Raji (cell line): ENCODE results near the gene AHRR.

Experiments
- POLR2A ChIP-seq: IDR thresholded peaks from 2 replicates; pipeline ENCODE4 v1.6.1; 2011; ENCODE audit warnings: low read depth, low read length, control low read depth; ENCODE audit not compliant: insufficient read depth

AHRR gene

DNA sequence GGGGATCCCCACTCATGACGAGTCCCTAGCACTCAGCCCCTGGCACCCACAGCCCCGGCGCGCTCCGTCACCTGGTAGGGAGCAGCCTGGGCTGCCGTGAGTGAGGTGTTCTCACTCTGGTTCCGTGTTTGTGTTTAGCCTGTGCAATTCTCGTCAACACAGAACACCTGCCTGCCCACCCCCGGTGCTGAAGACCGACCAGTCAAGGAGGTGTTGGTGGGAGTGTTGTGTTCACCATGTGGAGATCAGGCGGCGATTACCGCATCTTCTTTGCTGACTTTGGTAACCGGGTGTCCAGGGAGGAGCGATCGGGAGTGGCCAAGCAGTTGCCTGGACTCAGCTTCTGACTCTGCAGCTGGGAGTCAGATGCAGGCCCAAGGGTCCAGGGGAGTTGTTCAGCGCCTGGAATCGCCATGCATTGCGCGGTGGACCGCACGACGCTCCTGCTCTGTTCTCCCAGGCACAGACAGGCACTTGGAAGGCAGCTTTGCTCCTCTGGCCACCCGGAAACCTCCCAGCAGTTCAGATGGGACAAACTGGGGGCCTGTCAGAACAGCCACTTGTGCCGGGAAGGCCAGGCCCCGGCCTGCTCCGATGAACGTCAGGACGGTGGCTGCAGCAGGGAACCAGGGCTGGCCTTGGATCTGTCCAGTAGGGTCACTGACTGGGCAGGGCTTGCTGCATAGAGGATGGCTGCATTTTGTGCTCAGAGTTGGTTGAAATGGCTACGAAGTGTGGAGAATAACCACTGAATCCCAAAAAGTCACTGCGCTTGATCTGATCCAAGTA is 149.6 kb downstream of the AHRR start:
- TF ChIP-seq POLR2A, result no peak

- TF ChIP-seq POLR2A, result no peak
Measured at GRCh38 chr5:471750-472058, 150.2 kb downstream of the AHRR start.

DNA sequence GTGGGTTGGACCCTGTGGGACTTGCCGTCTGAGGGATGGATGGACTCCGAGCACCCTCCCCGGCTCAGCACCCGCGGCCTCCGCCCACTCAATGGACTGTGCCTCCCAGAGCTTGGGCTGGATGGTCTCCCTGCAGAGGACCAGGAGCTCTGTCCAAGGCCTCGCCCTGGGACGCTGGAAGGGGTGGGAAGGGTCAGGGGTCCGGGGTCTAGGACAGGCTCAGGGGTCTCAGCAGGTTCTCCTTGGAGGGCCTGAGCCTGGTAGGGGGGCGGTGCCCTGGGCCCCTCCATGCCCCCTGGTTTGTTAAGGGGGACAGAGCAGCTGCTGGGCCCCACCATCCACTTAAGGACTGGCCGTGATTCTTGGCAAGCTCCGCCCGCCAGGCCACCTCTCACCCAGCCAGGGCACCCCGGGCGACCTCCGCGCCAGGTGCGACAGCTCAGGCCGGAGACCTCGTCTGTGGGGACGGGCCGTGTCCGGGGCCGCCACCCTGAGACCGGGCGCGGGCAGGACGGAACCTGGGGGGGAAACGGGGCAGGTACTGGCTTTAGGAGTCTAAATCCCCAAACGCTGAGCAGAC is 150.7 kb downstream of the AHRR start:
- no peak for TF ChIP-seq POLR2A

GRCh38 chr5:472656-473550 is 151.4 kb downstream of the AHRR start:
- peak; percentile 87 for TF ChIP-seq POLR2A

DNA sequence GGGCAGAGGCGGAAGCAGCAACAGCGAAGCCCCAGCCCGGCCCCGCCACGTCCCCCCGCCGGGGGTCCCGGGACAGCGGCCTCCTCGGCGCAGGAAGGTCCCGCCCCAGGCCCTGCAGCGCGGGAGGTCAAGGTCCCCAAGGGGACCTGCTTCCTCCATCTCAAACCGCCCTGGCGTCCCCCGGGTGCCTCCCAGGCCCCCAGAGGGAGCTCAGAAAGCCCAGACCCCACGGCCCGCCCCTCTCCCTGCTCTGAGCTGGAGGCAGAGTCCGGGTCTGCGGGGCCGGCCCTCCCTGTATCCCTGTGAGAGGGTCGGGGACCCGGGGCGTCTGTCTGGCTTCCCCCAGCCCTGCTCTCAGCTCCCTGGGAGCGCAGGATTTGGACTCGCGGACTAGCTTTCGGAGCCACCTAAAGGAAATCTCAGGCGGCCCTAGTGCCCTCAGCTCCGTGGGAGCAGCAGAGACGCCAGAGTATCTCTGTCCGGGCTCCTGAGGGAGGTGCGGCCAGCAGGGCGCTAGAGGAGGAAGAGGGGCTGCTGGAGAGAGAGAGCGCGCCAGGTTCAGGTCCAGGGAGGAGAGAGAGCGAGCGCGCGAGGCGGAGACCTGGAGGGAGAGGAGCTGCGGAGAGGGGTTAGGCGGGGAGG is 152.2 kb downstream of the AHRR start:
- TF ChIP-seq POLR2A, result no peak

DNA sequence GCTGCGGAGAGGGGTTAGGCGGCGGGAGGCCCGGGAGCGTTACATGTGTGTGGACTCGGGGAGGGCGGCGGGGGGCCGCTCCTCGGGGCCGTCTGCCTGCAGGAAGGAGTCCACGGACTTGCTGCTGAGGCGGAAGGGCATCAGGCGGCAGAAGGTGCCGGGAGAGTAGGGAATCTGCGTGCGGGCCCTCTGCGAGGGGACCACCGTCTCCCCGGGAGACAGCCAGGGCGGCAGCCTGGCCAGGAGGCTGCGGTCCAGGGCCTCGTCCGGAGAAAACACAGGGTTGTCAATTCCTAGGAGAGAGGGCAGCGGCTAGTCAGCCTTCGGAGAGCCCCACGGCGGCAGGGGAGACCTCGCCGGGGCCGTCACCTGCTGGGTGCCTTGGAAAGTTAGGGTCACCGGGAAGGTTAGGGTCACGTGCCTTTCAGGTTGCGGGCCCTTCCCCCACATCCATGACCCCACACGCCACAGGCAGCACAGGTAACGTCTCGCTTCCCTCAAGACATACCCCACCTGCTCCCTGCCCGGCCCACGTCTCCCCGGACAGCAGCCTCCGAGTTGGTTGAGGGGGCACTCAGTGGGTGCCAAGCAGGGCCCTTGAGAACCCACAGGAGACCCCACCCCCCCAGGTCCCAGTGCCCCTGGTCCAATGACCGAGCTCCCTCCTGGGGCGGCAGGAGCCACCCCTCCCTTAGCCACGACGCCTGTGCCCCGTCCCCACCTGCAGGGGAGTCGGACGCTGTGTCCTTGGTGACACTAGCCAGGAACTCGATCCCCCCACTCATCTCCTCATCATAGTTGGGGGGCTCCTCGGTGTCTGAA is 153.5 kb downstream of the AHRR start:
- 0 out of 2 replicates have a peak, but pooled peaks have one; percentile 19 for TF ChIP-seq POLR2A

- no peak for TF ChIP-seq POLR2A
Measured at GRCh38 chr5:475704-476101, 154.2 kb downstream of the AHRR start.

- TF ChIP-seq POLR2A, result peak; percentile 22; the same call in 1 of the 2 replicates
Measured at GRCh38 chr5:476102-476813, 154.7 kb downstream of the AHRR start.

DNA sequence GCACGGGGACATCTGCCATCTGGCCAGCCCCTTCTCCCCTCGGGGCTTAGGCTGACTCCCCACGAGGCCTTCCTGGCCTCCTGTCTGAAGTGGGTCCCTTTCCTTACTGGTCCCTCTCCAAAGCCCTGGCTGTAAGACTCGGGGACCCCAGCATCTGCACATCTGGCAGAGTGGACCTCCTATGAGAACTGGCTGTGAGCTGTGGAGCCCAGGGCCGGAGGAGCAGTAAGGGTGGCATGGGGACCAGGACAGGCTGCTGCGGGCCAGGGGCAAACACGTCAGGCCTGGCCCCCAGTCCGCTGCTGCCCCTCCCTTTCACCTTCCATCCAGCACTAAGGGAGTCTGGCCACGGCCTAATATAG is 155.3 kb downstream of the AHRR start:
- no peak; the same call in 1 of the 2 replicates for TF ChIP-seq POLR2A

GRCh38 chr5:477247-477646 is 155.7 kb downstream of the AHRR start:
- TF ChIP-seq POLR2A, result no peak

GRCh38 chr5:477871-478270 is 156.4 kb downstream of the AHRR start:
- TF ChIP-seq POLR2A, result 0 out of 2 replicates have a peak, but pooled peaks have one; percentile 15

- no peak; the same call in 1 of the 2 replicates for TF ChIP-seq POLR2A
Measured at GRCh38 chr5:478369-478981, 157.0 kb downstream of the AHRR start.

DNA sequence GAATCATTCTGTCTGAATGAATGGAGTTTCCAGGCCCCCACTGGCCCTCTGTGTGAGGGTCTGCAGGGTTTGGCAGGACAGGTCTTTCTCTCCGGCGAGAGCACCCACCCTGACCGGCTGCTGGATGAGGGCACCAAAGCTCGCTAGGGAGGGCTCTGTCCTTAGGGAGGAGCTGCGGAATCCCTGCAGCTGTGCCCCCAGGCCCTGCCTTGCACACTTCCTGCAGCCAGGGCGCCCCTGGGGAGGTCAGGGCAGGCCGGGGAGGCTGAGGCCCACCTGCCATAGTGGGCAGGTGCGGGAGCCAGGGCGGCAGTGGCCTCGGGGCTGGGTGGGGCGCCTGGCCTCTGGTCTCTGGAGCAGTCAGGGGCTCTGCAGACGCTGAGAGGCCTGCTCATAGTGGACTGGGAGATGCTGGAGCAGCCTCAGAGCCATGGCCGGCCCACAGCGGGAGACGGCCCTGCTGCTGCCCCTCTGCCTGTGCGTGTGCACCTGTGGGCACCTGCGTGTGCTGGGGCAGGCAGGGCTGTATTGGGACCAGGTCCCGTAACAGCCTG is 157.5 kb downstream of the AHRR start:
- TF ChIP-seq POLR2A, result peak; percentile 25; the same call in 1 of the 2 replicates
